A673 (cell line): ENCODE data around the gene PRSS53. TPM values are rescaled to one million over a fixed set of nuclear protein-coding genes. Genes with fewer than 3 reads are reported as not detected.

ENCODE experiments used
- BruUV-seq: library from RNA; stranded (reverse); fragments of 400-500 nt; replicated peaks from 2 replicates; lab custom pipeline; 2021; lab: Mats Ljungman, UMichigan
- CTCF ChIA-PET: fragments of 300-600 bp; sonication (Branson Sonifier 250); formaldehyde crosslinking; loops from one replicate; lab custom pipeline; 2022; ENCODE audit warnings: antibody characterized with exemption; lab: Charles Lee
- POLR2A ChIA-PET: fragments of 300-600 bp; sonication (Branson Sonifier 250); formaldehyde crosslinking; loops from one replicate; lab custom pipeline; 2022; ENCODE audit warnings: antibody characterized with exemption; ENCODE audit not compliant: low non-redundant PET; lab: Charles Lee
- DNase-seq: peaks from one replicate; pipeline ENCODE4 v3.0.0-alpha.2; 2015; ENCODE audit warnings: low spot score
- H3K27ac ChIP-seq: fragments of 200-600 bp; sonication (generic); 2 replicates; pipeline ENCODE4 v1.5.1; 2016; ENCODE audit warnings: mixed run types, low read depth, mild to moderate bottlenecking, mixed read lengths, antibody characterized with exemption, low read length; ENCODE audit not compliant: poor library complexity, severe bottlenecking
- H3K27me3 ChIP-seq: fragments of 200-600 bp; sonication (generic); replicated peaks from 2 replicates; pipeline ENCODE4 v1.6.1; 2017; ENCODE audit warnings: mixed run types, low read depth, mild to moderate bottlenecking, mixed read lengths, antibody characterized with exemption, low read length; ENCODE audit not compliant: insufficient read depth, poor library complexity
- H3K36me3 ChIP-seq: fragments of 200-600 bp; sonication (generic); 2 replicates; pipeline ENCODE4 v1.6.1; 2016; ENCODE audit warnings: mixed run types, mild to moderate bottlenecking, mixed read lengths, antibody characterized with exemption, low read length; ENCODE audit not compliant: insufficient read depth, poor library complexity, severe bottlenecking
- H3K4me1 ChIP-seq: fragments of 200-600 bp; sonication (generic); 2 replicates; pipeline ENCODE4 v1.6.1; 2017; ENCODE audit warnings: mixed run types, mild to moderate bottlenecking, mixed read lengths, antibody characterized with exemption, low read length; ENCODE audit not compliant: insufficient read depth, poor library complexity, severe bottlenecking
- H3K4me3 ChIP-seq: fragments of 200-600 bp; sonication (generic); 2 replicates; pipeline ENCODE4 v1.5.1; 2016; ENCODE audit warnings: low read depth, mixed run types, mild to moderate bottlenecking, mixed read lengths, low read length; ENCODE audit not compliant: poor library complexity, severe bottlenecking
- H3K9me3 ChIP-seq: fragments of 200-600 bp; sonication (generic); 2 replicates; pipeline ENCODE4 v1.6.1; 2016; ENCODE audit warnings: mixed run types, low read depth, mild to moderate bottlenecking, mixed read lengths, antibody characterized with exemption, low read length; ENCODE audit not compliant: poor library complexity, severe bottlenecking
- CTCF ChIP-seq: fragments of 300-800, 200-600 bp; sonication (generic); conservative IDR thresholded peaks from 2 replicates; pipeline ENCODE4 v1.5.1; 2017; ENCODE audit warnings: low read depth, mild to moderate bottlenecking, antibody characterized with exemption, low read length, moderate library complexity, mixed read lengths
- EZH2 ChIP-seq: fragments of 200-600 bp; sonication (generic); IDR thresholded peaks from 2 replicates; pipeline ENCODE4 v1.6.1; 2017; ENCODE audit warnings: borderline replicate concordance, low read depth, mild to moderate bottlenecking, mixed read lengths, antibody characterized with exemption, low read length; ENCODE audit not compliant: poor library complexity, severe bottlenecking
- intact Hi-C: fragments of 100-400 bp; cut with micrococcal nuclease; formaldehyde crosslinking; loops from one replicate; pipeline ENCODE4 v1.10.0; 2022; ENCODE audit not compliant: unreplicated experiment
- total RNA-seq: library from RNA; stranded (reverse); gene quantifications from 2 replicates; pipeline ENCODE4 v1.2.3, GENCODE V29; 2021

PRSS53 gene
- total RNA-seq, 1 experiment from 2014 or later = 3.1 TPM

GRCh38 chr16:31073142-31073969 lies 15.4 kb downstream of the PRSS53 start:
- DNase-seq = peak; percentile 96
- no peaks in the 10 kb centered on the region for H3K9me3 ChIP-seq
- ChIA-PET POLR2A (interaction anchor here (0.9 kb wide), 1 partner anchor 107 kb away, joined by 4 read pairs; the partner anchor contains the start of gene FUS), CTCF (interaction anchor here (1.3 kb wide), 1 partner anchor 69 kb away, joined by 7 read pairs; no protein-coding TSS in a partner anchor)
- no TSS peak for BruUV-seq
- intact Hi-C loops = loop anchor here (1.0 kb wide), 1 partner anchor 39 kb away; no protein-coding TSS in a partner anchor
- H3K36me3 ChIP-seq = peaks cover 22% of the 10 kb centered on the region
- peak overlapping the region; percentile 99 for H3K27ac ChIP-seq
- TF ChIP-seq CTCF = no peak
- TF ChIP-seq EZH2 = no peak
- H3K27me3 ChIP-seq = no peaks in the 10 kb centered on the region
- H3K4me3 ChIP-seq = peak overlapping the region; percentile 89
- peaks cover 19% of the 10 kb centered on the region for H3K4me1 ChIP-seq

GRCh38 chr16:31072540-31073141 lies 16.1 kb downstream of the PRSS53 start:
- Histone ChIP-seq H3K27ac (peak overlapping the region; percentile 99), H3K4me1 (peaks cover 19% of the 10 kb centered on the region), H3K36me3 (peaks cover 14% of the 10 kb centered on the region), H3K9me3 (no peaks in the 10 kb centered on the region), H3K4me3 (peak overlapping the region; percentile 89), H3K27me3 (no peaks in the 10 kb centered on the region)
- BruUV-seq = no TSS peak
- DNase-seq = peak; percentile 48
- ChIA-PET CTCF (no interaction called here), POLR2A (no interaction called here)
- TF ChIP-seq EZH2 (no peak), CTCF (no peak)
- intact Hi-C loops = loop anchor here (1.0 kb wide), 1 partner anchor 38 kb away; no protein-coding TSS in a partner anchor

GRCh38 chr16:31071861-31072260 lies 16.9 kb downstream of the PRSS53 start:
- H3K4me3 ChIP-seq = peak overlapping the region; percentile 89
- H3K36me3 ChIP-seq = peaks cover 7% of the 10 kb centered on the region
- no TSS peak for BruUV-seq
- no peaks in the 10 kb centered on the region for H3K27me3 ChIP-seq
- H3K4me1 ChIP-seq = peaks cover 19% of the 10 kb centered on the region
- peak; percentile 79 for DNase-seq
- ChIA-PET CTCF (no interaction called here), POLR2A (no interaction called here)
- intact Hi-C loops = no loop called here
- H3K9me3 ChIP-seq = no peaks in the 10 kb centered on the region
- H3K27ac ChIP-seq = peak overlapping the region; percentile 99
- no peak for TF ChIP-seq CTCF
- TF ChIP-seq EZH2 = no peak
